GM11168 (cell line): ENCODE data around the gene TNPO1.

Source experiments
- in situ Hi-C: fragments of 300-500 bp; cut with MboI; formaldehyde crosslinking; loops from one replicate; pipeline ENCODE4 v1.12.0; 2022; ENCODE audit warnings: low sequenced_read_pairs; ENCODE audit not compliant: unreplicated experiment

The TNPO1 gene

DNA sequence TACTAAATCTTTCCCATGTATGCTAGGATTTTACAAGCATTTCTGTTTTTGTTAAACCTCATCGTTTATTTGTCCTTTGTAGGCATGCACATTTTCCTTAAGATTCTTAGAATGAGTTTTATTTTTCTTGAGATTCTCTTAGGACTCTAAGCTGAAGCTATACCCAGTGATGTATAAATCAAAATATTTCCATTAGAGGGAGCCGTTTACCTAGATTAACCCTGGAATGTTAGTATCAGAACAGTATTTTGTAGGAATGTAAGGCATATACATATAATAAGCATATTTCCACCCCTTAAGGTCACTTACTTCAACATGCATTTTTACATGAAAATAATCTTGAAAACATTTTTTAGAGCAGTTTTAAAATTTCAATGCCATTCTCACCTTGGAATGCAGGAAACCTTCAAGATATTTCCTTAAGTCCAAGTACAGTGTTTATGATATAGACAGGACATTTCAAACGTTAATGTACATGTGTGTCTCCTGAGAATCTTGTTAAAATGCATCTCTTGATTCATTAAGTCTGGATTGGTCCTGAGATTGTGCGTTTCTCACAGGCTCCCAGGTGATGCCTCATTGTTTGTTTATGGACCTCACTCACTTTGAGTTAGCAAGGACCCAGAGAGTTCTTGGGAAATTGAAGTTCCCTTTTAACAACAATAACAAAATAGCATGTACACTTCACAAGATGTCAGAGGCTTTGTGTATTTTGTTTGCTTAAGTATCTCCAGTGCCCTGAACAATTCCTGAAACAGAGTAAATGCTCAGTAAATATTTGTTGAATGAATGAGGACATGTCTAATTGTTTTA, 104.4 kb downstream of the TNPO1 start:
- in situ Hi-C loops, result no loop called here

GRCh38 chr5:72921886-72922285, 105.4 kb downstream of the TNPO1 start:
- in situ Hi-C loops, result no loop called here

DNA sequence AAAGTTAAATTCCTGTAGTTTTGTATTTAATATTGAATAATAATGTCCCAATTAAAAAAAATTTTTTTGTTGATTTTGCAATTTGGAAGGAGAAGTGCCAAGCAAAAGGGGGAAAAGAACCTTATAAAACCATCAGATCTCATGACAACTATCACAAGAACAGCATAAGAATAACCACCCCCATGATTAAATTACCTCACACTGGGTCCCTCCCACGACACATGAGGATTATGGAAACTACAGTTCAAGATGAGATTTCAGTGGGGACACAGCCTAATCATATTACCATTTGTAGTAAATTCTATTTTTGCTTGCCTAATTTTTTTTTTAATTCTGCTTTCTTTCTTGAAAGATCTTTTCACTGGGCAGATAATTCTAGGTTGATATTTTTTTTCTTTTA, 106.0 kb downstream of the TNPO1 start:
- in situ Hi-C loops, result no loop called here

GRCh38 chr5:72925336-72926010, 109.0 kb downstream of the TNPO1 start:
- in situ Hi-C loops, result loop anchor here (25.0 kb wide), 1 partner anchor 512 kb away; the partner anchor contains the start of gene FOXD1

GRCh38 chr5:72932686-72933085, 116.2 kb downstream of the TNPO1 start:
- in situ Hi-C loops, result loop anchor here (25.0 kb wide), 1 partner anchor 505 kb away; the partner anchor contains the start of gene FOXD1

- in situ Hi-C loops, result loop anchor here (25.0 kb wide), 1 partner anchor 502 kb away; the partner anchor contains the start of gene FOXD1
These were observed 118.7 kb downstream of the TNPO1 start for GRCh38 chr5:72934953-72935725.

DNA sequence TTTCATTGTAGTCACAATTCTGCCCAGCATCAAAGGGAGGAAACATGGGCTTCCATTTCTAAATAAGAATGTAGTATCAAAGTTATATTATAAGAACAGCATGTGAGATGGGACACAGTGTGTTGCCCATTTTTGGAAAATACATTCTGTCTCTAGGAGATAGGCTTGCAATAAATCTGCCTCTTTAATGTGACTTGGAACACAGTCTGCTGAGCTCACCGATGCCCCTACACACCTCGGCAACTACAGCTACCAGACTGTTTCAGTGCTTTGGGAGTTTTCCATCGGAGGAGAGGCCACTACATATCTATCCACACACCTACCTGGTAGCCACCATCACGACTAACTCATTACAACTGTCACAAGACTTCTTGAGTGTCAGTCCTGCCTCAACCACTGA, 120.4 kb downstream of the TNPO1 start:
- in situ Hi-C loops, result loop anchor here (25.0 kb wide), 1 partner anchor 500 kb away; the partner anchor contains the start of gene FOXD1

DNA sequence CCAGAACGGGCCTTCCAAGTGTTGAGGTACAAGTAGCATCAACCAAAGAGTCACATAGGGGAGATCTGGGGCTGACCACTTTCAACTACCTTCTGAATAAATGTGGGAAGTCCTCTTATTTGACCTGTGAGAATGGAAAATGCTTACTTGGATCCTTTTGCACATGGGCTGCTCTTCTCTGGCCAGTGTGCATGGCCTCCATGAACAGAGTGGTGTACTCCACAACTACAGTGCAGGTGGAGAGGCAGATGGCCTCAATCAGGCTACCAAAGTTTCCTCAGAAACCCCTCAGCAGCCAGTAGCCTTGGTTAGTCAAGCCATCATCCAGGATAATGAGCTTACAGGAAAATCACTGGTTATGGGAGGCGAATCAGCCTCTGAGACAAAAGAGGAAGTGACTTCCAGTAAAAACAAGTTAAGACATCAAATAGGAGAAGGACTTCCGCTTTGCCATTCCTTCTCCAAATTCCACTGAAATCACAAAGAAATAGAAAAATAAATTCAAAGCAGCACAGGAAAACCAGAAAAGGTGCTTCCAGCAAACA, 121.1 kb downstream of the TNPO1 start:
- in situ Hi-C loops, result loop anchor here (25.0 kb wide), 1 partner anchor 500 kb away; the partner anchor contains the start of gene FOXD1

DNA sequence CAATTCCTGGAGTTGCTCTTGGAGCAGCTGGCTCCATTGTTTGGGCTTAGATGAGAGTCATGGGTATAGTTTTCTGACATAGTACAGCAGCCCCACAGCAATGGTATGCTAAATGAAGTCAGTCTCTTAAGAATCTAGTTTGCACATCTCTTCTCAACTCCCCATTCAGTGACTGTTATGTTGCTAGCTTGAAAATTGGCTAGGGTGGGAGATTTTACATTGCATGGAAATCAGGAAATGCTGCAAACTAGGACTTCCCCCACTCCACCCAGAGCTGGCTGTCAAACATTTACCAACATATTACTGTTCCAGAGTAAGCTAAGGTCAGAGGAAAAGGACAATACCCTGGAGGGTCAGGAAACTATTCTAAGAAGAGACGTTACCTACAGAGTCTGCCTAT, 121.7 kb downstream of the TNPO1 start:
- in situ Hi-C loops, result loop anchor here (25.0 kb wide), 1 partner anchor 499 kb away; the partner anchor contains the start of gene FOXD1

- in situ Hi-C loops, result loop anchor here (25.0 kb wide), 1 partner anchor 497 kb away; the partner anchor contains the start of gene FOXD1
These were observed 123.6 kb downstream of the TNPO1 start for GRCh38 chr5:72940082-72940481.

DNA sequence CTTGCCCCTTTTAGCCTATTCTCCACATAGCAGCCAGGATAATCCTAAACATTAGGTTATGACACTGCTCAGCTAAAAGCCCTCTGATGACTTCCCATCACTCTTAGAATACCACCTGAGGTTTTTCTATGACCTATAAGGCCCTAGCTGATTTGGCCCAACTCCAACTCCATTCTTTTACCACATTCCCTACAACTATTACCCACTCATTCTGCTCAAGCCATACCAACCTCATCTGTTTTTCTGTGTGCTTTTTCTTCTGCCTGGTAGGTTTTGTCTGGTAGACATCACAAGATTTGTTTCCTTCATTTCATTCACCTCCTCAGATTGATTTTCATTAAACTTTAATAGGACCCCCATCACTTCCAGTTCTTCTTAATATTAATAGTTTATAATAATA, 126.8 kb downstream of the TNPO1 start:
- in situ Hi-C loops, result loop anchor here (25.0 kb wide), 1 partner anchor 494 kb away; the partner anchor contains the start of gene FOXD1

- in situ Hi-C loops, result loop anchor here (25.0 kb wide), 1 partner anchor 490 kb away; the partner anchor contains the start of gene FOXD1
These were observed 131.0 kb downstream of the TNPO1 start for GRCh38 chr5:72947498-72947897.

- in situ Hi-C loops, result loop anchor here (25.0 kb wide), 1 partner anchor 488 kb away; the partner anchor contains the start of gene FOXD1
These were observed 133.0 kb downstream of the TNPO1 start for GRCh38 chr5:72949481-72949880.

DNA sequence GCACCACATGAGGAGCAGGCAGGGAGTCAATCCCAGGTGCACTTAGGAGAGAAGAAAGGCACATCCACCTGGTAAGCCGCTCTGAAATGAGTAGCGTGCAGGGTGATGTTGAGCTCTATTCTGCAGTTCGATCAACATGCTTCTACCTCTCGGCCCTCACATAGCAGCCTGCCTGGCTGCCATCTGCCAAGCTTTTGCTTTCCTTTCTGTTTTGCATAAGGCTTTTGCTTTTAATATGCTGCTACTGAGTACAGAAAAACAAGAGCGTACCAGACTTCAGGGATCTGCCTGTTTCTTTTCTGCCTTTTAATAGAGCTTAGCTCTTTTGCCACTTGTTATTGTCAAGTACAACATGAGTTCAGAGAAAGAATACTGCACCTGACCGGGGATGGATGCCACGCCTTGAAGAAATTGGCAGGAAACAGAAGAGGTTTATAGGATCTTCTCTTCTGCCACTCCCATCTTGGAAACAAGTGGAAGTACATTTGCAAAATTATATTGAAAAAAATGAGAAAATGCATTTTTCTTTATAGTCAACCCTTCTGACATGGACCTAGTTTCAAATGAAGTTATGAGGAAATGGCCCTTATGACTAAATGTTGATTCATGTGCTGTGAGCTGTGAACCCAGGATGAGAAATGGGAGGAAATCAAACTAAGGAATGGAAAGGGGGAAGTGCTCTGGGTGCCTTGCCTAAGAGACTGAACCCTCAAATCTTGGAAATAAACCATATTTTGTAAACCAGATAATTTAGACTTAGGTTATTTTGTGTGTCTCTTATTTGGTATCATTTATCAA, 135.4 kb downstream of the TNPO1 start:
- in situ Hi-C loops, result no loop called here

- in situ Hi-C loops, result no loop called here
These were observed 137.9 kb downstream of the TNPO1 start for GRCh38 chr5:72954389-72954788.

DNA sequence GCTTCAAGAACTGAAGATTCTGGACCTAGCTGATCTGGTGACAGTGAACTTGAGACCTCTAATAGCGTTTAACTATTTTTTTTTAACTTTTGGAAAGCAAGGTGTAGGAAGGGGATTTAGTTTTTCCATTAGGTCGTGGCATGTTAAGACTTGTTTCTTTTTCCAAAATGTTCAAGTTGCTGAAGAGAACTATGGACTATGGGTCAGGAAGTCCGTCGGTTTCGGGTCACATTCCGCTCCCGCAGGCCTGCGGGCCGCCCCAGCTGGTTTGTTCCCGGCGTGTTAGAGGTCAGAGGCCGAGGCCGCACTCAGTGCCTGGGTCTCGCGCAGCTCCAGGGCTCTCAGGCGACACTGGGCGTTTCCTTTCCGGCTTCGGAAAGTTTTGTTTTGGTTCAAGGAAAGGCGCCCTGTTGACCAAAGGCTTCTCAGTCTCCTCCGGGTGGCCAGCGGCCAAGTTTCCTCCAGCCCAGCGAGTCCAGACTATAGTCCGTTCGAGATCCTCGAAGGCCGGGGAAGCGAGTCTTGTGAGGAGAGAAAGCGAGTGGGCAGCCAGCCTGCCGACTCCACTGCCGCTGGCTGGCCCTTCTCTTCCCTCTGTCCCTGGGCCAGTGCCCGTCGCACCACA, 138.8 kb downstream of the TNPO1 start:
- in situ Hi-C loops, result no loop called here

DNA sequence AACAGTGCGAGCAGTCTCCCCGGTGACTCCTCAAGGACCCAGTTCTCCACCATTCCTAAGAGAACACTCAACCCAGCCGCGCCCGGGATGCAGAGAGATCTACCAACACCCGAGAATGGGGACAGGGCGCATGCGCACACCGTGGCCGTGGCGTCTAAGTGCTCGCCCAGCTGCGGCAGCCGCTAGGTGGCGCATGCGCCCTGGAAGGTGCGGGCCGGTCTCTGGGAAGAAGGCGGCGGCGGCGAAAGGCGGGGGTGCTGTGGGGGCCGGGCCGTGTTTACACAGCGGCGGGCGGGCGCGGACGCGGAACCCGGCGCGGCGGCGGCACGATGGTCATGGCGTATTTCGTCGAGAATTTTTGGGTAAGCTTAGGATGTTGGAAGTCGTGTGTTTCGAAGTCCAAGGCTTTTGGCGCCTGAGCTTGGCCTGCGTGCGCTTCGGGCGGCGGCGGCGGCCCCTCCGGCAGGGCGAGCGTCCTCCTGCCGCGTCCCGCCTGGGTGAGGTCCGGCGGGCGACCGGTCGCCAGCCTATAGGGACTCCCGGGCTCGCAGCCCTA, 139.4 kb downstream of the TNPO1 start, which contains the start of gene FCHO2:
TSS of gene FCHO2 (plus strand) at position 274 of the 556 bp plus-strand sequence. CDS start at position 330, 56 bp downstream.
- in situ Hi-C loops, result no loop called here
